HepG2 (cell line): ENCODE results near the gene FZD7.

Experiments used
- GABPA ChIP-seq, 2 experiments: IDR thresholded peaks; 2 replicates each; pipeline ENCODE4 v1.6.1; 2011 to 2016; ENCODE audit warnings: low read depth in 2 of 2, low read length in 1 of 2, missing biosample characterization in 1 of 2, missing genetic modification characterization in 1 of 2
- MAZ ChIP-seq, 2 experiments: sonication (generic) in 1 of 2; formaldehyde crosslinking in 1 of 2; IDR thresholded peaks; 2 replicates each; pipeline versions ENCODE4 v1.5.0 to v1.6.1; 2012 to 2020; ENCODE audit warnings: low read depth in 2 of 2, mild to moderate bottlenecking in 2 of 2, borderline replicate concordance in 1 of 2, improper control_type of control experiment in 1 of 2, low read length in 1 of 2, missing genetic modification reagents in 1 of 2, moderate library complexity in 1 of 2

GRCh38 chr2:202067589-202067988 lies 33.9 kb downstream of the FZD7 start:
- TF ChIP-seq GABPA (IDR thresholded peaks at IDR 0.05; ENCODE audit: low read depth, low read length) (no peak), GABPA (CRISPR knock-in tag; IDR thresholded peaks at IDR 0.05; ENCODE audit: low read depth) (no peak), MAZ (IDR thresholded peaks at IDR 0.05; ENCODE audit: borderline replicate concordance, low read depth, low read length) (no peak), MAZ (CRISPR knock-in tag; IDR thresholded peaks at IDR 0.05; ENCODE audit: low read depth) (no peak)
